ENCODE data around the gene CELF2. TPM values are rescaled to one million over a fixed set of nuclear protein-coding genes. Genes with fewer than 3 reads are reported as not detected.
"Not testable (repeated sequence)": the region's sequence is repeated elsewhere in the genome, so short reads cannot be mapped to it uniquely, and the experiment has no call there.

CELF2 gene
- polyA plus RNA-seq, 4 donors: 9.6 to 20.5 (median 13.8) TPM

DNA sequence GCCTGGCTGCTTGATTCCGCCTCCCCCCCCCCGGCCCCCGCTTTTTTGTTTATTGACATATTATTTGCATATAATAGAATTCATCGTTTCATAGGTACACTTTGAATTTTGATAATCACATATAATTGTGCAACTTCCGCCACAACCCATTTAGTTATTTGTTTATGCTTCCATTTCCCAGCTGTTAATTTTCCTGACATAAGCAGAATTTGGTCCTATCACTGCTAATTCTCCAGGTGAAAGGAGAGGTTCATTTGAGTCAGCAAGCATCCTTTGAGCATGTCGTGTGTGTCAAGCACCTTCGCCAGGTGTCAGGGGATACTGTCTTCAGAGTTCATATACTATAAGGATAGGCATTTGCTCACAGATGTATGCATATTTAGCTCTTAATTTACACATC, 102.2 kb downstream of the CELF2 start:
- no peak for DNase-seq (ENCODE audit: low read depth in 4 of 4, low spot score in 3 of 4)

DNA sequence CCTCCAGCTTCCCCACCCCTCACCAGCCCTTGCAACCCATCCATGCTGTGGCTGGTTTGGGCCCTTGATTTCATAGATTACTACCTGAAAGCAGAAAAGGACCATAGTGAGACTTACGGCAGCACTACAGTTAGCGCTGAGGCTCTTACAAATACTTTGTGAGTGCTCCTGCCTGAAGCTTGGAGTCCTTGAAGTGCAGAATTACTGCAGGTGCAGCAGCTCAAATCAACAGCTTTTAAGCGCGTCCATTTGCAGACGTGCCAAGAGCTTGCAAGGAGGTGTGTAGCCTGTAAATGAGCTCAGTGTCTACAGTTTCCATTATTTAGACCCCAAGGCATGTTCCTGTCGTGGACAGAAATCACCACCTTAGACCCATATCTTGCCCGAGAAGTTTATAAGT, 103.0 kb downstream of the CELF2 start:
- no peak for DNase-seq (ENCODE audit: low read depth in 4 of 4, low spot score in 3 of 4)

DNA sequence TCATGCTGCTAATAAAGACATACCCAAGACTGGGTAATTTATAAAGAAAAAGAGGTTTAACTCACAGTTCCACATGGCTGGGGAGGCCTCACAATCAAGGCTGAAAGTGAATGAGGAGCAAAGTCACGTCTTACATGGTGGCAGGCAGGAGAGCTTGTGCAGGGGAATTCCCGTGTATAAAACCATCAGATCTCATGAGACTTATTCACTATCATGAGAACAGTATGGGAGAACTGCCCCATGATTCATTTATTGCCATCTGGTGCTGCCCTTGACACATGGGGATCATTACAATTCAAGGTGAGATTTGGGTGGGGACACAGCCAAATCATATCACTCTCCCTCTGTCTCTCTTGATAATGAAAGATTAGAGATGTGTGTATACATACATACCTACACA, 106.2 kb downstream of the CELF2 start:
- not testable (repeated sequence) for DNase-seq (ENCODE audit: low read depth in 4 of 4, low spot score in 3 of 4)

DNA sequence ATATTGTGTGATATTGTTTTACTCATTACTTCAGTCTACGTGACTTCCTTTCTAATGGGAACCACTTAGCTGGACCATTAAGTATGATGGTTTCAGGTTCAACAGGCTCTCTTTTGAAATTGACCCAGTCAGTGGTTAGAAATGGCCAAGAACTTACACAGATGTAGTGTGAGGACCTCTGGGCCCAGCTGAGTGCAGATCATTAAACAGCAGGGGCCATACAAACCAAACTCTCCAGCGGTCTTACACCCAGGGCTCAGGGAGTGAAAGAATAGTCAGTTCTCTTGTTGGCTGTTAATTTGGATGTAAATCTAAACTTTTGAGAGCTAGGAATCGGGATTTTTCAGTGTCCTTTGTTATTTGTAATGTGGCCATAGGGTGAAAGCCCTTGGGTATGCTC, 107.3 kb downstream of the CELF2 start:
- no peak for DNase-seq (ENCODE audit: low read depth in 4 of 4, low spot score in 3 of 4)

DNA sequence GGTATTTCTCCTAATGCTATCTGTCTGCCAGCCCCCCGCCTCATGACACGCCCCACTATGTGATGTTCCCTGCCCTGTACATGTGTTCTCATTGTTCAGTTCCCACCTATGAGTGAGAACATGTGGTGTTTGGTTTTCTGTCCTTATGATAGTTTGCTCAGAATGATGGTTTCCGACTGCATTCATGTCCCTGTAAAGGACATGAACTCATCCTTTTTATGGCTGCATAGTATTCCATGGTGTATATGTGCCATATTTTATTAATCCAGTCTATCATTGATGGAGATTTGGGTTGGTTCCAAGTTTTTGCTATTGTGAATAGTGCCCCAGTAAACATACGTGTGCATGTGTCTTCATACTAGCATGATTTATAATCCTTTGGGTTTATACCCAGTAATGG, 109.3 kb downstream of the CELF2 start:
- not testable (repeated sequence) for DNase-seq (ENCODE audit: low read depth in 4 of 4, low spot score in 3 of 4)

DNA sequence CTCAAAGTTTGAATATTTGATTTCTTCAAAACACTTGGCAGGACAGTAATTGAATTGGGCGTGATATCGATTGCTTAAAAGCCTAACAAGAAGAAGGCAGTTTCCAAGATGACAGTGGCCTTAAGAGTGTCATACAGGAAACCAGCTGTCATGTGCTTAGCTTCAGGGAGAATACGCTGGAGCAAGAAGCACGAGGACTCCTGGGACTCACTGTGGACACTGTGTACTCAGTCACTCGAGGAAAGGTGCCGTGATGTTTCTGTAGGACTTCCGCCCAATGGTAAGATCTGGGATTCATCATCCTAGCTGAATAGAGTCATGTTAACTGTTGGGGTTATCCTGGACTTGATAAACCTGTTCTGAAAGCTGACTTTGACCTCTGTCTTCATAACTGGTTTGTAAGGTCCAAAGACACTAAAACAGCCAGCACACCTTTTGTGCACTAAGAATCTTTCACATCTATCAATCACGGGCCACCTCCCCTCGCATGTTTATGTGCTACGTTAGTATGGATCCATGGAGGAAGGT, 113.5 kb downstream of the CELF2 start:
- DNase-seq (ENCODE audit: low read depth in 4 of 4, low spot score in 3 of 4): no peak

DNA sequence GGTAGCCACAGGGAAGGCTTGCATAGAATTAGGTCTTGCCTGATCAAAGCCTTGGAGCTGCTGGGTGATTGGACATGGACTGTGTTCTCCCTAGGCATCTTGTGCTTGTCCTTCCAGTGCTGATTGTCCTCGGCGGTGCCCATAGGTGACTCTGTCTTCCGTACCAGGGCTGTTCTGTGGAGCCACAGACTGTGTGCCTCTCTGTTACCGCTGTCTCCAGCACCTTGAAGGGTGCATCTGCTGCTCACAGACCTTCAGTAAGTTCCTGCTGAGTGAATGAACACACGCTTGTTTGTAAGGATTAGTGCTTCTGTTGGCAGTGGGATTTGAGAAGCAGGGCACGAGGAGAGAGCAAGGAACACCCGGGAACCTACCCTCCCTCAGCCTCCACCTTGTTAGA, 116.7 kb downstream of the CELF2 start:
- no peak for DNase-seq (ENCODE audit: low read depth in 4 of 4, low spot score in 3 of 4)

DNA sequence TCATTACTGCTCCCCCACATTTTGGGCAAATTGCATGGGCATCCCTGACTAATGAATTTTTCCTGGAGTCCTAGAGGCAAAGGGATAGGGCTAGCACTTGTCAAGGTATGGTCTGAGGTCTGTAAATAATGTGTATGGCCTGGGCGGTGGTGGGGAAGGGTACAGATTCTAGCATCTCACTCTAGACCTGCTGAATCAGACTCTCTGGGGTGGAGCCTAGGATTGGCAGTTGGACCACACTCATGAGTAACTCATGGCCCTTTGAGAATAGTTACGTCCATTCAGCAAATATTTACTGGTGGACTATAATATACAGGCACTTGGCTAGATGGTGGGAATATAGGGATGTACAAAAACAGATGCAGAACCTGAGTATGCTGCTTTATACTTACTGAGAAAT, 118.0 kb downstream of the CELF2 start:
- no peak for DNase-seq (ENCODE audit: low read depth in 4 of 4, low spot score in 3 of 4)

DNA sequence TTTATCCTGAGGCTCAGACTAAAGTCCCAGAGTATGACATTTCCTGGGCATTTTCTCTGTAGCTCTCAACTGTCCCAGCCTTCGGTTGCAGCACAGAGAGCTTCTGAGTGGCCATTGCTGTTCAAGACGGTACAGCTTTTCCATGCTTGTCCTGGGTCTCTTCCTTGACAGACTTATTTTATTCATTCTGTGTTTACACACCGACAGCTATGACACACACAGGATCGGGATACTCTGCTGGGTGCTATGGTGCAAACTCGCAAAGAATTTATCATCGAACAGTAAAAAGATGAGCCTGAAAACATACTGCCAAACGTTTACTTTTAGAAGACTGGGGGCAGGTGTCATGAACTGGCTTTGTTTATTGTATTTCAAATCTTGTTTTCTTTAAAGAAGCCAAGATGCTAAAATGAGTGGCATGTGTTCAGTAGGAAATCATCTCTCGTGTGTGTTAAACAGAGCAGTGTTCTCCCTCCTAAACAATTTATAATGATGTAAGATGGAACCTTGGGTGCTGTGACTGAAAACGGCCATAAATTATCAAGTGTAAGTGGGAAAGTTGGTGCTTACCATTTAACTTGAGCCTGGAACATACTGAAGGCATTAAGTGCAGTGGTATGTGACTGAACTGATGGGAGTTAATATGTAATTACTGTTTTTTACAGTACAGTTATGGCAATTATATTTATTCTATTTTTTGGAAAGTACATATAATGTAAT, 120.8 kb downstream of the CELF2 start:
- no peak for DNase-seq (ENCODE audit: low read depth in 4 of 4, low spot score in 3 of 4)

DNA sequence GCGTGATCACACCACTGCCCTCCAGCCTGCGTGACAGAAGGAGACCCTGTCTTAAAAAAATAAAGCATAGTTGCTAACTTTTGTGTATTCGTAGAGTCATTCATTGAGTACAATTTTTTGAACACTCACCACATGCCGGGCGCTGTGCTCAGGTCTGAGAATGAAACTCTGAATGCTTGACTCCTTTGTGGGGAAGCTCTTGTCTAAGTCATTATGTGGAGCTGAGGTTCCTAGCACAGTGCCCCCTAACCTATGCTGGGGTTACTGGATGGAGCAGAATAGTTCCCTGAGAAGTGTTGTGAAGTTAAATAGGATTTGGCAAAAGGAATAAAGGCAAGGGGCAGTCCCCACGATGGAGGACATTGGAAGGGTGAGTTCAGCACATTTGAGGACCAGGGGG, 123.3 kb downstream of the CELF2 start:
- no peak for DNase-seq (ENCODE audit: low read depth in 4 of 4, low spot score in 3 of 4)

DNA sequence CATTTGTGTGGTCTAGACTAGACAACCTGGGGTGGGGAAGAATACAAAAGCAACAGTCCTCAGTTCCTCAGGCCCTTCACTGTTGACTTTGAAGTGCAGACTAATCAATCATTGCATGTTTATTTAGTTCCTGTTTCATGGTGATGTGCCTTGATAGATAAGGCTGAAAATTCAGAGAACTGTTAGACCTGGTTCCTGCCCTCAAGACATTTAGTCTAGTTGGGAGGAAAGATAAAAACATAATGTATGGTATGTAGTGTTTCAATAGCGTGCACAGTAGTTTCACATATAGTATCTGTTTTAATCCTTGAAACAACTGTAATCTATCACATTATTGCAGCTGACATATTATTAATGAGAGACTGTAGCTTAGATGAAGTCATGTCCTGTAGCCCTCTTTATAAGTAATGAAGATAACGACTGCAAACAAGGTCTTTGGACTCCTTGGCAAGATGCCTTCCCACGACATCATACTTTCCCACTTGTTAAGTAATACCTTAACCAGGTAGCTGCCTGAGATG, 124.0 kb downstream of the CELF2 start:
- DNase-seq (ENCODE audit: low read depth in 4 of 4, low spot score in 3 of 4): no peak

DNA sequence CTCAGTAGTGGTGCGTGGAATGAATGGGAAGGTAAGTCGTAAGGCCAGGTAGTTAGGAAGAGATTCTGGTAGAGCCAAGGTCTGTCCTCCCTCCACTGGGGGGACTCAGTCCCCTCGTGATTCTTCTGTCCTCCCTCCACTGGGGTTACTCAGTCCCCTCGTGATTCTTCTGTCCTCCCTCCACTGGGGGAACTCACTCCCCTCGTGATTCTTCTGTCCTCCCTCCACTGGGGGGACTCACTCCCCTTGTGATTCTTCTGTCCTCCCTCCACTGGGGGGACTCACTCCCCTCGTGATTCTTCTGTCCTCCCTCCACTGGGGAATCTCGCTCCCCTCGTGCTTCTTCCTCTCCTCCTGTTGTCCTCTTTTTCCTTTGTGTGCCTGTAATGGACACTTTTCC, 125.1 kb downstream of the CELF2 start:
- no peak for DNase-seq (ENCODE audit: low read depth in 4 of 4, low spot score in 3 of 4)

DNA sequence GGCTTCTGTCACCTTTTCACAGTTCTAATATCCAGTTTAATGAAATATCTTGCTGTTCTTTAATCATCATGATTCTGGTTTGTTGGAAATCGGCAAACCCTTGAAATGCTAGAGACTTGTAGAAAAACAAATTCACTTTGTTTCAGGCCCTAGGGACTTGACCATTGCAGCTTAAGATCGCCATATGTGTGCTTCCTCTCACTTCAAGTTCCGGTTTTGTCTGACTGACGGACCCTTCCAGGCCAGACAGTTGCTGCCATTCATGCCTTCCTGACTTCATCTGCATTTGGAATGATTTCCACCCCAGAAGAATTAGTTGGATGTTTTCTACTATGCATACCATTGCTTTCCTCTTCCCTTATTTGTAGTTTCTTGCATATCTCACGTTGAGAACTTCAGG, 125.6 kb downstream of the CELF2 start:
- no peak for DNase-seq (ENCODE audit: low read depth in 4 of 4, low spot score in 3 of 4)

DNA sequence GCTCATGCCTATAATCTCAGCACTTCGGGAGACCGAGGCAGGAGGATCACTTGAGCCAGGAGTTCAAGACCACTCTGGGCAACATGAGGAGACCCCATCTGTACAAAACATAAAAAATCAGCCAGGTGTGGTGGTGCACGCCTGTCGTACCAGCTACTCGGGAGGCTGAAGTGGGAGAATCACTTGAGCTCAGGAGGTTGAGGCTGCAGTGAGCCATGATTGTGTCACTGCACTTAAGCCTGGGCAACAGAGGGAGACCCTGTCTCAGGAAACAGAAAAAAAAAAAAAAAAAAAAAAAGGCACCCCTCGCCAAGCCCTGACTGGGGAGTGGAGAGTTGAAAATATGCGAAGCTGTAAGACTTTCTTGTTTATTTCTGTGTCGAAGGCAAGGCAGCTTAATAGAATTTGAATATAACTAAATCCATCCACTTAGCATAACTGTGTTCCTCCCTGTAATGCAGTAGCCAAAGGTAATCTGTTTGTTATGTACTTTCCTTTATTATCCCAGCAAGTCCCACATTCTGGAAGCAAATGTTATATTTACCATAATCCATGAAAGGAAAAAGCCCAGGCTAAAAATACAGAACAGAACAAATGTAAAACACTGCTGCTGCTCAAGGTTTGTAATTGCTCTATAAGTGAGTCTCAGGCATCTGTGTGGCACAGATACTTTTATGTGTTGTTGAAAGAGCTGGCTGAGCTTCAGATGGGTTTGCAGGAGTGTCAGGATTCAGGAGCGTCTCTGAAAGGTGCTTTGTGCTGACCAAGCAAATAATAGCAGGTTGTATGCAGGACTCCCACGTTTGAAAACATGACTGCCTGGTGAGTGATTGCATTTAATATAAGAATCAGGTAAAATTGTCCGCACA, 127.2 kb downstream of the CELF2 start:
- no peak for DNase-seq (ENCODE audit: low read depth in 4 of 4, low spot score in 3 of 4)

DNA sequence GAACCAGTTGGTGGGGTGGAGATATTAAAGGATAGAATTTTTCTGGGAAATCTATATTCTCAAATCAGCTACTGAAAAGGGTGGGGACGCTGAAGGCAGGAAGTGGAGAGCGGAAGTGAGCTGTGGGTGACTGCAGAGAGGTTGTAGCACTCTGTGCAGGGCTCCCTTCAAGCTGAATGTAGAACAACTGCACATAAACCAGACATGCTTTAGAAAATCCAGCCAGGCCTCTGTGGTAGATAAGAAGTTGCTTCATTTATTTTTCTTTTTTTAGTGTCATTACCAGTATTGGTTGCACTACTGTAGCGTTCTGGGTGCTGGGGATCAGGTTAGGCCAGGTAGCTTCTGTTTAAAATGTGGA, 127.8 kb downstream of the CELF2 start:
- no peak for DNase-seq (ENCODE audit: low read depth in 4 of 4, low spot score in 3 of 4)

DNA sequence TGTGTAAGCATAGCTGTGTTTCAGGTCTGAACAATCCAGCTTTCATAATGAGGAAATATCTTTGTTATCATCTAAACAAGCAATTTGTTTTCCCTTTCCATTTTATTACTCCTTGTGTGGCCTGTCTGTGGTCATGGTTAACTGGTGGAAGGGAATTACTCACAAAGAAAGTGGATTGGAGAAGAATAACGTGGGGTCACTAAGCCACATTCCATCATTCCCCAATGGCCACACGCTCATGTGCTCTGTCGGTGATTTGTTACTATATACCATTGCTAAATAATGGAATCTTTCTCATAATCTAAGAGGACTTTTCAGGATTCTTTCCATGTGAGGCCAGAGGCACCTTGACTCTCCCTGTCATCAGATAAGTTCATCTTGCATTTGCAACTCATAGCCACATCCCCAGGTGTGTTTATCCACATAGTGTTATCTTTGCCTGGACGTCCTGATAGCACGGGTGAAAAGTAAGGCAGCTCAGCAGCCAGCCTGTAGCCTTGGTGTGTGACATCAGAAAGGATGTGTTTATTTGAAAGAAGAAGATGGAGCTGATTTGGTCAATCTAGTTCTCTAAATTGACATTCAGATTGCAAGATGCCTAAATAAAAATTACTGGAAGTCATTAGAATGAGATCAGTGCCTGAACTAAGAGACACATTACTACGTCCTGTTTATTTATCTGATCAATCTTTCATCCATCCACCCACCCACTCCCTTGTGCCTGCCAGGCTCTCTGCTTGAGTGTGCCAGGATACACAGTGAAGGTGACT, 128.9 kb downstream of the CELF2 start:
- no peak for DNase-seq (ENCODE audit: low read depth in 4 of 4, low spot score in 3 of 4)

DNA sequence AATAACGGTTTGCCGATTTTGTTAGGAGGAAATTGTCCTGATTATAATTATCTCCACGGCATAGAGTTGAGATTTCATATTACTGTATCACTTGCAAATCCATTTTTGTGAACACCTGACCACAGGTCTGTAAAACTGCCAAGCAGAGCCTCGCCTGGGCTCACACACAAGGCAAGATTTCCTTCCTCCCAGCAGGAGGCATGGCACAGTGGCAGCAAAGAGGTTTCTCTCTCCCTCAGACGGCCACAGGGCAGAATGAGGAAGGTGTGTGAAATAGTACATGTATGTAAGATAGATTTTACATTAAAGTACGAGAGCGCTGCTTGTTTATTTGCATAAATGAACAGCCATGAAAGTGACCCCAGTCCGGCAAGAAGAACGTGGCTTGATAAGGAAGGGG, 130.1 kb downstream of the CELF2 start:
- DNase-seq (ENCODE audit: low read depth in 4 of 4, low spot score in 3 of 4): no peak

DNA sequence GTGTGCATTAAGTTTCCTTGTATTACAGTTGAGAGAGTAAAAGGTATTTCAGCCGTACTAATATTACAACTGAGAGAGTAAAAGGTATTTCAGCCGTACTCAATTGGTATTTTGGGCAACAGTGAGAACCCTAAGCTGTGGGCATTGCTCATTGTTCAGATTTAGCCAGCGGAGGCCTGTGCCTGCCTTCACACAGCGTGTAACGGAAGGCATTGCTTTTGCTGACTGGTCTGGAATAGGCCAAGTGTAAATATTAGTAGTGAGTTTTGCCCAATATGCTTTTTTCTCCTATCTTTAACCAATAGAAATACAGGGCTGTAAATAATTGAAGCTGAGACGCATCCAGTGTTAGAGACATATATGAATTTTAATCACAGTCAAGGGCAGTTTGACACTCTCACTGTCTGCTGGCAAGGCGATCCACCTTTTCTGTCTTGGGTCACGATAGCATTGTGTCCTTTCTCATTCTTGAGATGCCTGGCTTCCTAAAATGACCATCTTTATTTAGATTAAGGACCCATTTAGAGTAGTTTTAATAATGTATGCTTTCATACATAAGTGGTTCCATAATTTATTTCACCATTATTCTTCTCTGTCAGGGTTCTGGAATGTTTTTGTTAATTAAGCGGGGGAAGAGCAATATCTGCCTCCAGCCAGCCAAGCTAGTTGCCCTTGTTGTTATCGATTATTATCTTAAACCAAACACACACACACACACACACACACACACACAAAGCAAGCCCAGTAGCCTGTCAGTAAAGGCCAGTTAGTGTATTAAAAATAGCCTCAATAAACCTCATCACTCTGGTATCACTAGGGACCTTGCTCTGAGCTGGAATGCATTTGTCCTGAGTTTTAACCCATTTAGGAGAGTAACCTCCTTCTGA, 130.7 kb downstream of the CELF2 start:
- no peak for DNase-seq (ENCODE audit: low read depth in 4 of 4, low spot score in 3 of 4)

DNA sequence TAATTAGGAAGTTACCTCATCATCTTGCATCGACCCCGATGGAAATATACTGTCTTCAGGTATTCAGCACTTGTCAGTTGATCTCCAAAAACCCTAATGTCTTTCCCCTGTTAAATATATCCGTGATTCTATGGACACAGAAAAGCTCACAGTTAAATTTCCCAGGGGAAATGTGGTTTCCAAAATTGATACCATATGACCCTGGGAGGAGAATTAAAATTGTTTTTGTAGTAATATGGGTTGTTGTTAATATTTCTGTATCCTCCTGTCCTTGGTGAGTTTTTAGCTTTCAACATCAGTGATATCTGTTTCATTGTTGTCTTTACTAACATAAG, 132.1 kb downstream of the CELF2 start:
- no peak for DNase-seq (ENCODE audit: low read depth in 4 of 4, low spot score in 3 of 4)

DNA sequence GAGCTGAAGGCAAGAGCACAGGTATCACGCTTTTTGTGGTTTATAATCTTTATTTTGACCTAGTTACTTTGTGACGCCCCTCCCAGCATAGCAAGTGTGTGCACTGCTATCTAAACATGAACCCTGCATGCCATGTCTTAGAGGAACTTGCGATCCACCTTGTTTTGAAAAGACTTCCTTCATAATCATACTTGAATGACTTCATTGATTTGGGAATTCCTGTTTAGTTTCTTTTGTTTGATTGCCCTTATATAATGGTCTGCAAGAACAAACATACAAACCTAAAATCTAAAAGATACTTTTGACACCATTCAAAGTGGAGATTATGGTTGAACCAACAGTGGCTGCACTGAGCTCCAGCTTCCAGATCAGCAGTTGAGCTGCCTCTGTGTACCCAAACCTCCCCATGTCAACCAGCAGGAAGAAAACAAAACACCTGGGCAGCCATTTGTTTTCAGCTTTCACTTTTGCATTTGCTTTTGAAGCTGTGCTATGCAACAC, 132.6 kb downstream of the CELF2 start:
- DNase-seq (ENCODE audit: low read depth in 4 of 4, low spot score in 3 of 4): no peak

Measured in left renal pelvis (tissue), 4 donors.